HCT116 (cell line): ENCODE results near the gene RNASEH2B. TPM values are rescaled to one million over a fixed set of nuclear protein-coding genes. Genes with fewer than 3 reads are reported as not detected.

Source experiments
- ATAC-seq: fragments of 200-7000 bp; cut with Tn5 transposase; 2 replicates; pipeline ENCODE4 v1.9.1; 2020; ENCODE audit warnings: mild to moderate bottlenecking, moderate library complexity
- BruUV-seq: library from RNA; stranded (reverse); fragments of 400-500 nt; replicated peaks from 2 replicates; lab custom pipeline; 2021; lab: Mats Ljungman, UMichigan
- CTCF ChIA-PET: fragments of 300-600 bp; sonication (Branson Sonifier 250); formaldehyde crosslinking; loops from one replicate; lab custom pipeline; 2021; ENCODE audit warnings: antibody characterized with exemption; lab: Charles Lee
- POLR2A ChIA-PET: fragments of 300-600, 350-600 bp; sonication (Branson Sonifier 250); formaldehyde crosslinking; loops from one replicate; lab custom pipeline; 2021; ENCODE audit warnings: antibody characterized with exemption; lab: Charles Lee
- RAD21 ChIA-PET, 2 experiments: fragments of 300-600 bp; sonication (Branson Sonifier 250); formaldehyde crosslinking; loops; one replicate each; lab custom pipeline; 2023; ENCODE audit warnings: low total read pairs in 2 of 2; ENCODE audit not compliant: uncharacterized antibody in 2 of 2, unreplicated experiment in 2 of 2, low non-redundant PET in 1 of 2; lab: Charles Lee
- DNase-seq: peaks from one replicate; pipeline ENCODE4 v3.0.0-alpha.2; 2010; ENCODE audit warnings: low read depth, low spot score
- H2AFZ ChIP-seq: fragments of 200-600 bp; shearing (Covaris generic), sonication (generic); 2 replicates; pipeline ENCODE4 v1.6.1; 2017; ENCODE audit warnings: low read depth, mixed run types, mixed read lengths, antibody characterized with exemption, low read length; ENCODE audit not compliant: poor library complexity, severe bottlenecking
- H3K27ac ChIP-seq: 2 replicates; pipeline ENCODE4 v1.5.1; 2012; ENCODE audit warnings: low read depth, low read length
- H3K27me3 ChIP-seq: fragments of 200-600 bp; sonication (generic); 2 replicates; pipeline ENCODE4 v1.6.1; 2016; ENCODE audit warnings: mixed run types, low read length, mixed read lengths; ENCODE audit not compliant: insufficient read depth
- H3K36me3 ChIP-seq, 2 experiments: fragments of 200-500 bp in 1 of 2; fragments of 200-600 bp in 1 of 2; sonication (Bioruptor generic) in 1 of 2; sonication (generic) in 1 of 2; 2 replicates each; pipeline versions ENCODE4 v1.5.1 to v1.6.1; 2014 to 2016; ENCODE audit warnings: low read length in 2 of 2, inconsistent platforms in 1 of 2, mixed read lengths in 1 of 2, mixed run types in 1 of 2; ENCODE audit not compliant: insufficient read depth in 2 of 2, control insufficient read depth in 1 of 2
- H3K4me1 ChIP-seq, 2 experiments: fragments of 200-600 bp in 1 of 2; sonication (generic) in 1 of 2; 2 replicates each; pipeline versions ENCODE4 v1.5.1 to v1.6.1; 2012 to 2017; ENCODE audit warnings: low read length in 2 of 2, inconsistent platforms in 1 of 2, mild to moderate bottlenecking in 1 of 2, mixed read lengths in 1 of 2, mixed run types in 1 of 2, moderate library complexity in 1 of 2; ENCODE audit not compliant: insufficient read depth in 2 of 2, control insufficient read depth in 1 of 2
- H3K4me2 ChIP-seq: fragments of 200-600 bp; sonication (generic); 2 replicates; pipeline ENCODE4 v1.6.1; 2017; ENCODE audit warnings: mixed run types, low read length, mixed read lengths
- H3K4me3 ChIP-seq, 2 experiments: fragments of 200-600 bp in 1 of 2; sonication (generic) in 1 of 2; replicated peaks in 1 of 2; 2 replicates each; pipeline ENCODE4 v1.5.1; 2011 to 2016; ENCODE audit warnings: low read length in 2 of 2, control low read depth in 1 of 2, low read depth in 1 of 2, mild to moderate bottlenecking in 1 of 2, mixed read lengths in 1 of 2, mixed run types in 1 of 2
- H3K79me2 ChIP-seq: fragments of 200-600 bp; sonication (generic); 2 replicates; pipeline ENCODE4 v1.6.1; 2017; ENCODE audit warnings: mild to moderate bottlenecking, mixed run types, low read length, moderate library complexity, mixed read lengths; ENCODE audit not compliant: insufficient read depth
- H3K9ac ChIP-seq: fragments of 200-600 bp; sonication (generic); 2 replicates; pipeline ENCODE4 v1.6.1; 2016; ENCODE audit warnings: low read length, mixed read lengths
- H3K9me2 ChIP-seq: fragments of 200-600 bp; sonication (generic), shearing (Covaris generic); 2 replicates; pipeline ENCODE4 v1.6.1; 2017; ENCODE audit warnings: mixed run types, mild to moderate bottlenecking, moderate library complexity; ENCODE audit not compliant: insufficient read depth
- H3K9me3 ChIP-seq, 2 experiments: fragments of 200-500 bp in 1 of 2; fragments of 200-600 bp in 1 of 2; sonication (Bioruptor generic) in 1 of 2; sonication (generic) in 1 of 2; 2 replicates each; pipeline ENCODE4 v1.6.1; 2014 to 2017; ENCODE audit warnings: low read length in 2 of 2, mixed read lengths in 2 of 2, inconsistent platforms in 1 of 2, low read depth in 1 of 2, mild to moderate bottlenecking in 1 of 2, mixed run types in 1 of 2, moderate library complexity in 1 of 2; ENCODE audit not compliant: control insufficient read depth in 1 of 2, insufficient read depth in 1 of 2
- H4K20me1 ChIP-seq: fragments of 200-600 bp; sonication (generic), shearing (Covaris generic); 2 replicates; pipeline ENCODE4 v1.6.1; 2017; ENCODE audit warnings: mixed run types, mild to moderate bottlenecking, moderate library complexity; ENCODE audit not compliant: insufficient read depth
- CEBPB ChIP-seq: IDR thresholded peaks from 2 replicates; pipeline ENCODE4 v1.6.1; 2012; ENCODE audit warnings: low read depth
- EZH2phosphoT487 ChIP-seq: fragments of 200-600 bp; IDR thresholded peaks from 2 replicates; pipeline ENCODE4 v1.6.1; 2018; ENCODE audit warnings: antibody characterized with exemption, borderline replicate concordance
- JUND ChIP-seq: IDR thresholded peaks from 2 replicates; pipeline ENCODE4 v1.6.1; 2012
- SRF ChIP-seq: IDR thresholded peaks from 2 replicates; pipeline ENCODE4 v1.6.1; 2012; ENCODE audit warnings: low read depth
- intact Hi-C: fragments of 100-400 bp; cut with micrococcal nuclease; formaldehyde crosslinking; loops from 2 replicates; pipeline ENCODE4 v1.10.0; 2022
- total RNA-seq: library from RNA; stranded (reverse); gene quantifications from one replicate; pipeline ENCODE4 v1.2.1, GENCODE V29; 2021; ENCODE audit not compliant: unreplicated experiment
- TF ChIP-seq, protein P1 (sequence below): IDR thresholded peaks from 2 replicates; pipeline ENCODE4 v1.6.1; 2012; ENCODE audit warnings: low read depth
- TF ChIP-seq, protein P2 (sequence below): IDR thresholded peaks from 2 replicates; pipeline ENCODE4 v1.6.1; 2011; ENCODE audit warnings: mild to moderate bottlenecking, low read length, moderate library complexity; ENCODE audit not compliant: insufficient replicate concordance; ENCODE audit errors: extremely low read depth

RNASEH2B gene
- total RNA-seq, 1 experiment from 2014 or later = 41.3 TPM

DNA sequence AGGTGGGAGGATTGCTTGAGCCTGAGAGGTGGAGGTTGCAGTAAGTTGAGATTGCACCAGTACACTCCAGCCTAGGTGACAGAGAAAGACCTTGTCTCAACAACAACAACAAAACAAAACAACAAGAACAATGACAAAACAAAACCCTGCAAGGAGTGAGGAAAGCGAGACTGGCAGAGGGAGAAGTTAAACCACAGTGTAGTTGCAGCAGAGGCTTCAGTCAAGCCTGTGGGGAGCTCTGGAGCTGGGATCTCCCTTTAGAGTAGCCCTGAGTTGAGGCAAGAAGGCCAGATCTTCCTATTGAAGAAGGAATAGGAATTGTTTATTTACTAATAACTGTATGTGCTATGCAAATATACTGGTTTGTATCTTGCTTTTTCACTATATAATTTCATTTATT lies 25.3 kb upstream of the RNASEH2B start (continued):
- TF ChIP-seq, protein P1, sequence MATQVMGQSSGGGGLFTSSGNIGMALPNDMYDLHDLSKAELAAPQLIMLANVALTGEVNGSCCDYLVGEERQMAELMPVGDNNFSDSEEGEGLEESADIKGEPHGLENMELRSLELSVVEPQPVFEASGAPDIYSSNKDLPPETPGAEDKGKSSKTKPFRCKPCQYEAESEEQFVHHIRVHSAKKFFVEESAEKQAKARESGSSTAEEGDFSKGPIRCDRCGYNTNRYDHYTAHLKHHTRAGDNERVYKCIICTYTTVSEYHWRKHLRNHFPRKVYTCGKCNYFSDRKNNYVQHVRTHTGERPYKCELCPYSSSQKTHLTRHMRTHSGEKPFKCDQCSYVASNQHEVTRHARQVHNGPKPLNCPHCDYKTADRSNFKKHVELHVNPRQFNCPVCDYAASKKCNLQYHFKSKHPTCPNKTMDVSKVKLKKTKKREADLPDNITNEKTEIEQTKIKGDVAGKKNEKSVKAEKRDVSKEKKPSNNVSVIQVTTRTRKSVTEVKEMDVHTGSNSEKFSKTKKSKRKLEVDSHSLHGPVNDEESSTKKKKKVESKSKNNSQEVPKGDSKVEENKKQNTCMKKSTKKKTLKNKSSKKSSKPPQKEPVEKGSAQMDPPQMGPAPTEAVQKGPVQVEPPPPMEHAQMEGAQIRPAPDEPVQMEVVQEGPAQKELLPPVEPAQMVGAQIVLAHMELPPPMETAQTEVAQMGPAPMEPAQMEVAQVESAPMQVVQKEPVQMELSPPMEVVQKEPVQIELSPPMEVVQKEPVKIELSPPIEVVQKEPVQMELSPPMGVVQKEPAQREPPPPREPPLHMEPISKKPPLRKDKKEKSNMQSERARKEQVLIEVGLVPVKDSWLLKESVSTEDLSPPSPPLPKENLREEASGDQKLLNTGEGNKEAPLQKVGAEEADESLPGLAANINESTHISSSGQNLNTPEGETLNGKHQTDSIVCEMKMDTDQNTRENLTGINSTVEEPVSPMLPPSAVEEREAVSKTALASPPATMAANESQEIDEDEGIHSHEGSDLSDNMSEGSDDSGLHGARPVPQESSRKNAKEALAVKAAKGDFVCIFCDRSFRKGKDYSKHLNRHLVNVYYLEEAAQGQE = no peak
- TF ChIP-seq CEBPB (no peak), JUND (no peak)
- TF ChIP-seq, protein P2, sequence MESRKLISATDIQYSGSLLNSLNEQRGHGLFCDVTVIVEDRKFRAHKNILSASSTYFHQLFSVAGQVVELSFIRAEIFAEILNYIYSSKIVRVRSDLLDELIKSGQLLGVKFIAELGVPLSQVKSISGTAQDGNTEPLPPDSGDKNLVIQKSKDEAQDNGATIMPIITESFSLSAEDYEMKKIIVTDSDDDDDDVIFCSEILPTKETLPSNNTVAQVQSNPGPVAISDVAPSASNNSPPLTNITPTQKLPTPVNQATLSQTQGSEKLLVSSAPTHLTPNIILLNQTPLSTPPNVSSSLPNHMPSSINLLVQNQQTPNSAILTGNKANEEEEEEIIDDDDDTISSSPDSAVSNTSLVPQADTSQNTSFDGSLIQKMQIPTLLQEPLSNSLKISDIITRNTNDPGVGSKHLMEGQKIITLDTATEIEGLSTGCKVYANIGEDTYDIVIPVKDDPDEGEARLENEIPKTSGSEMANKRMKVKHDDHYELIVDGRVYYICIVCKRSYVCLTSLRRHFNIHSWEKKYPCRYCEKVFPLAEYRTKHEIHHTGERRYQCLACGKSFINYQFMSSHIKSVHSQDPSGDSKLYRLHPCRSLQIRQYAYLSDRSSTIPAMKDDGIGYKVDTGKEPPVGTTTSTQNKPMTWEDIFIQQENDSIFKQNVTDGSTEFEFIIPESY = no peak
- TF ChIP-seq, all 23 proteins: peak for 0

DNA sequence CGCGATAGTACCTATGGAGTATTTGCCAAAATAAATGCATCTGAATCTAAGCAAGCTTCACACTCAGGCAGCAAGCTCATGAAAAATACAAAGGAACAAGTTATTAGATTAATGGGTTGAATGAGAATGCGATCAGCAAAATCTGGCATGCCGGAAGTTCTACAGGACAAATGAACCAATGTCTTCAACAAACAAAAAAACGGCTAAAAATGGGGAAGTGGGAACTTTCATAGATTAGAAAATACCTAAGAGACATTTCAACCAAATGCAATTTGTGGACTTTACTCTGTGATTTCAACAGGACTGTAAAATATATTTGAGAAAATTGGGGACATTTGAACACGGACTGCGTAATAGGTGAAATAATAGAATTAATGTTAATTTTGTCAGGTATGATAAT lies 22.4 kb upstream of the RNASEH2B start:
- no peak for ATAC-seq

More for the DNA sequence above, 22.4 kb upstream of the RNASEH2B start:
- Histone ChIP-seq H3K4me3 (no peak overlapping the region), H2AFZ (no peak overlapping the region), H3K9me3 (no peaks in the 10 kb centered on the region), H3K9ac (no peak overlapping the region), H3K27ac (no peak overlapping the region), H3K36me3 (no peaks in the 10 kb centered on the region), H3K4me1 (no peaks in the 10 kb centered on the region), H3K4me2 (no peak overlapping the region), H3K9me2 (no peaks in the 10 kb centered on the region), H4K20me1 (no peaks in the 10 kb centered on the region), H3K79me2 (no peaks in the 10 kb centered on the region), H3K27me3 (no peaks in the 10 kb centered on the region)
- BruUV-seq = no TSS peak
- RAD21 ChIA-PET = no interaction called here
- POLR2A ChIA-PET = no interaction called here
- DNase-seq = no peak
- CTCF ChIA-PET = no interaction called here
- TF ChIP-seq SRF (no peak), EZH2phosphoT487 (no peak)
- TF ChIP-seq, protein P2 = no peak
- intact Hi-C loops = no loop called here
